NCI-H510A (cell line): Measurements from ENCODE around the gene GATAD2B.
"Not testable (repeated sequence)": the region's sequence is repeated elsewhere in the genome, so short reads cannot be mapped to it uniquely, and the experiment has no call there.

Experiments used
- DNase-seq: peaks from one replicate; lab custom pipeline; 2025; lab: John Stamatoyannopoulos, UW

GATAD2B gene

GRCh38 chr1:153833968-153834367 is 88.8 kb downstream of the GATAD2B start:
- not testable (repeated sequence) for DNase-seq

GRCh38 chr1:153833171-153833570 is 89.6 kb downstream of the GATAD2B start:
- no peak for DNase-seq

DNA sequence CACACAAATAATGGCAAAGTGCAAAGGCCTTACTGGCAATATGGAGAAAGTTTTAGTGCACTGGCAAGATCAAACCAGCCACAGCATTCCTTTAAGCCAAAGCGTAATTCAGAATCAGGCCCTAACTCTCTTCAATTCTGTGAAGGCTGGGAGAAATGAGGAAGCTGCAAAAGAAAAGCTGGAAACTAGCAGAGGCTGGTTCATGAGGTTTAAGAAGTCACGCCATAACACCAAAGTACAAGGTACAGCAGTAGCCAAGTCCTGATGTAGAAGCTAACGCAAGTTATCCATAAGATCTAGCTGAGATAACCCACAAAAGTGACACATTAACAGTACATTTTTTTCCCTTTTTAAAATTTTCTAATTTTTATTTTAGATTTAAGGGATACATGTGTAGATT is 90.5 kb downstream of the GATAD2B start:
- DNase-seq, result no peak

DNA sequence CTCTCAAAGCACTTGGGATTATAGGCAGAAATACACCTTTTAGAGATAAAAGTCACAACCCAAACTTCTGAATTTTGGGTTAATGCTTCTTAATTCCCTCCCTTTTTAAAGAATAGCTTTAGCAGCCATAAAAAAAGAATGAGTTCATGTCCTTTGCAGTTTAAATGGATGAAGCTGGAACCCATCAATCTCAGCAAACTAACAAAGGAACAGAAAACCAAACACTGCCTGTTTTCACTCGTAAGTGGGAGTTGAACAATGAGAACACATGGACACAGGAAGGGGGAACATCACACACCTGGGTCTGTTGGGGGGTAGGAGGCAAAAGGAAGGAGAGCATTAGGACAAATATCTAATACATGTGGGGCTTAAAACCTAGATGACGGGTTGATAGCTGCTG is 91.7 kb downstream of the GATAD2B start:
- no peak for DNase-seq

DNA sequence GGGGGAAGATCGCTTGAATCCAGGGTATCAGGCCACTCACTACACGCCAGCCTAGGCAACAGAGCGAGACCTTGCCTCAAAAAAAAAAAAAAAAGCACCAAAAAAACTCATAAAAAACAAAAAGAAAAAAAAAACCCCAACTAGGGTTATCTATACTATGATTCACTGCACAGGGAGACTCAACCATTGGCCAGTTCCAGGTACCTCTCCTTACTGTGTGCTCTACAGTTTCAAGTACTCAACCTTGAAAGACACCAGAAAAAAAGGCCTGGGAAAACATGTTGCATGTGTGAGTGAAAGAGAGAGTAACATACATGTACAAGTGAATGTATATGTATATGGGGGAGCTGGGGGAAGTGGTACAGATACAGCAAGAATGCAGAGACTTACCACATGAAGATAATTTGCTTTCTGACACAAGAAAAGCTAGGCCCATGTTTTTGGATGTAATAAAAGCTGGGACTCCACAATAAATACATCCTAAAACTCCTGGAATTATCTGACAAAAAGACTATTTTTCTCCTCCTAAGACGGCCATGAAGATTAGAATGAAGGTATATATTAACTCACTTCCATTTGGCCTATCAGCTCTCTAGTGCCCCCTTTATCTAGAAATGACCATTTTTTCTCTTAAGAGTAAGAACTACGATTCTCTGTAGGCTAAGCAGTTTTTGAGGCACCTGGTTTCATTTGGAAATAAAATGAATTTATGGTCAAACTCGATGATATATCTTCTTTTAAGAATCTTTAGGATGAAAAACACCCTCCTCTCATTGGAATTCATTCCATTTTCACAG is 95.4 kb downstream of the GATAD2B start:
- DNase-seq, result no peak

GRCh38 chr1:153818876-153819275 is 103.9 kb downstream of the GATAD2B start:
- no peak for DNase-seq

DNA sequence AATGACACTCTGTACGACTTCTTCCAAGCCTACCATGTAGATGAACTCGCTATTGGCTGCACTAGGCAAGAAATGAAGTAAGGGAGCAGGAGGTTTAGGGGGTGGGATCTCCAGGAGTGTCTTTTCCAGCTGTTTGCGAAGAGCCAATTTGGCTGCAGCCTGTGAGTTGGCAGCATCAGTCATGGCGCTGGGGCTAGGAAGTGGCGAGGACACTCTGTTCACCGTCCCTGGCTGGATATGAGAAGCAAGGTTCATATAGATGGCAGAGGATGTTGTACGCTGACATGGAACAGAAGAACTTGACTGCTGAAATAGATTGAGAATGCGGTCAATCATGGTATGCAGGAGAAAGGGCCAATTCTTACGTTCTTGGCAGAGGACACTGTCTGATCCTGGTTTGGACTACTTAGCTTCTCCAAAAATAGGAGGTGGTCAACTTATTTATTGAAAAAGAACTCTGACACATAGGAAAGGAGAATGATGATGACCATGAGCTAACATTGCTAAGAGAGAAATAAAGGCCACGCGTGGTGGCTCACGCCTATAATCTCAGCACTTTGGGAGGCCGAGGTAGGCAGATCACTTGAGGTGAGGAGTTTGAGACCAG is 106.4 kb downstream of the GATAD2B start:
- DNase-seq, result no peak

- DNase-seq, result no peak
Observed at GRCh38 chr1:153805886-153806719, 116.7 kb downstream of the GATAD2B start.

GRCh38 chr1:153805042-153805745 is 117.6 kb downstream of the GATAD2B start:
- DNase-seq, result no peak

DNA sequence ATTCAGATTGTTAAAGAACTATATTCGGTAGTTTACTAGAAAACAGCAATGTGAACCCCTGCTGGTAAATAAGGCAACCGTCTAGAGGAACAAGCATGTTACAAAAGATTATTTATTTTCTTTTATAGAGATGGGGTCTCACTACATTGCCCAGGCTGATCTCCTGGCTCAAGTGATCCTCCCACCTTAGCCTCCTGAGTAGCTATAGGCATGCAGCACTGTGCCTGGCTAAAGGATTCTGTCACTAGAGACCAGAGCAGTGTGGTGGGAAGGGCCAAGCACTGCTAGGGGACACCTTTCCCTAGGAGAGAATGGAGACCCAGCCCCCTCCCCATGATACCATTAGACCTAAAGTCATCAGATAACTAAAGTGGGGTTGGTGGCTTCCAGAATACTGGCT is 118.7 kb downstream of the GATAD2B start:
- no peak for DNase-seq

DNA sequence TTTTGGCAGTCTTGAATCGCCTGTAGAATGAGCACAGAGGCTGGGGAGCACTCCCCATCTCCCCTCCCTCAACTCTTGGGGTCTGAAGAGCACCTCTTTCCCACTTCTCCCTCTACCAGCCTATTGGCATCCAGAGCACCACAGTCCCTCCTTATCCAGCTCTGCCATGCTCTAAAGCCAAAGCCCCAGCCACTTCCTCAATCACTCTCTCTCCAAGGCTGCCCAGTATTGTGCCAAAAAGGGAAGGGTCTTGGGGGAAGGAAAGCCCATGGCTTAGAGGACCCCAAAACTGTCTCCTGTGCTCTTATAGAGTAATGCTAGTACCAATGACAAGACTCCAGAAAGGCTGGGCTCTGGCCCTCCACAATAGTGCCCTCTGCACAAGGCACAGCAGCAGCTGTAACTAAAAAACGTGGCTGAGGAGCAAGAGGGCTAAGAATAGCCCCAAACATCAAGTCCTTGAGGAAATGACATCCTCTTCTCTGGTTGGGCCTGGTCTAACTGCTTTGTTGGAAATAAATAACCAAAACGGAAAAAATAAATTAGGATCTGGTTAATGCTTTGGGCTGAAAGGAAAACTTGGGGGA is 119.2 kb downstream of the GATAD2B start:
- DNase-seq, result no peak

DNA sequence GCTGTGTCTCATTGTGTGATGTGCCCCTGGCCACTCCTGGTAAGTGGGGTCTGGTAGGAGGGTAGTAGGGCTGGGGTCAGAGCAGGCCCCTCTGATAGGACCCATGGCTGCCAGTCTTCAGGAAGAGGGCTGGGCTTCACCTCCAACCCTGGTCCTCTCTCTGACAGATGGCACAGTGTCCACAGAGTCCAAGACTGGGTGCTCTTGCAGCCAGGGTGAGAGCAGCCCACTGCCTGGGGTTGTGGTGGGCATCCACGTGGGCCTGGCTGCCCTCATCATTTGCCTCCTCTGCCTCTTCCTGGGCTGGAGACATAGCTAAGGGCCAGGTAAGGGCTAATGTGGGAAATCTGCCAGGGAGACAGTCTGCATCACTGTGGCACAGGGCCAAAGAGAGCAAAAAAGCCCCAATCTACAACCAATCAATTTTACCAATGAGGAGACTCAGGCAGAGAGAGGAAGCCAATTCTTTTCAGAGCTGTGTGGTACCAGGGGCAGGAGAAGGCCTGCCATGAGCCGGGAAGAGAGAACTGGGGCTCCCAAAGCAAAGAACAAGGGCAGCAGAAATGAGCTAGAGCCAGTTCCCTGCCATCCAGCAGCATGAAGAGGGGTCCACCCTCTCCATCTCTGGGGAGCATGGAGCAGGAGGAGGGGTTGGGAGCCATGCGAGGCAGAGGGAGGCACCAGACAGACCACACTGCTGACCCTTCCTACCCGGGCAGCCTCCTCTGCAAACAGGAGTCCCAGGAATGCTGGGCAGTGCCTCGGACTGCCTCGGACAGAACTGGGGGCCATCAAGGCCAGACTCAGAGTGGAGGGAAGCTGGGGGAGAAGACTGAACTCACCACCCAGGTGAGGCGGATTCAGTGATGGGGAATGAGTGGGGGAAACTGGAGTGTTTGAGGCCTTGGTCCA is 120.7 kb downstream of the GATAD2B start:
- DNase-seq, result no peak

GRCh38 chr1:153801028-153801625 is 121.6 kb downstream of the GATAD2B start:
- DNase-seq, result no peak

DNA sequence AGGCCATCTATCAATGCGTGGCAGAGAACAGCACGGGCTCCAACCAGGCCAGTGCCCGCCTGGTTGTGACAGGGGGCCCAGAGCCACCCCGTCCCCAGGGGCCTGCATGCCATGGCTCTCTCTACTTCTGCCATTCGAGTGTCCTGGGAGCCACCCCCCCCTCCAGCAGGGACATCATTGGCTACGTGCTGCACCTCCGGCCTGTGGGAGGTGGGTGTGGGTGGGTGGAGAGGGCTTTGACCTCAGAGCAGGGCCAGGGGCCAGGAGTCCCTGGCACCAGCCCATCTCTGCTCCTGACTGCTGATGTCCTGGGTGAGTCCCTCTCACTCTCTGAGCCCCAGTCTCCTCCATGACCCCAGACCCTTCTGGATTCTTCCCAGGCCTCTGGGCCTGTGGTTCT is 122.3 kb downstream of the GATAD2B start:
- no peak for DNase-seq

GRCh38 chr1:153799566-153800465 is 123.0 kb downstream of the GATAD2B start:
- no peak for DNase-seq

DNA sequence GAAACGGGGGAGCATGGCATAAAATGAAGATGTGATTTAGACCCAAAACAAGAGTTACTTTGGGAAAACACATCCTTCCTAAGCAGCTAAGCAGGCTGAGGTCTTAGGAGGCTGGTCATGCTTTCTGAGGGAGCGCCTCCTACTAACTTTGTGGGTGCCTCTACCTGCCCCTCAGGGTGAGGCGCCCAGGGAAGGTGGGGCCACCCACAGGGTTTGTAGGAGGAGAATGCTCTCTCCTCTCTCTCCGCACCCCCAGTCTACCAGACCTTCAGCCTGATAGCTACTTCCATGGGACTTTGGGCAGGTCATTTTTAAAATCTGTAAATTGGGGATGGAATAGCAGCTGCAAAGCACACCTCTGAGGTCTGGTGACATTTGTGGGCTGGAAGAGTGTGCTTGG is 123.8 kb downstream of the GATAD2B start:
- DNase-seq, result no peak

DNA sequence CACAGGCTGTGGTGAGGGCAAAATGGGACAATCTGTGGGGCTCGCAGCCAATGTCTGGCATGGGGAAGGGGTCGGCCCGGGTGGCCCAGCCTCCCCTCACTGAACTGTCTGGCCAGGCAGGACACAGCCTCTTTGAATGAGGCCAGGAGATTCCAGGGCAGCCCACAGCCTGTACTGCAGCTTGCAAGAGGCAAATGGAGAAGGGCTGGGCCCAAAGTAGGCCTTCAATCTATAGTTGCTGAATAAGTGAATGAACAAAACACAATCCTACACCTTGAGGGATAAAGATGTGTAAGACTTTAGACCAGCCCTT is 124.3 kb downstream of the GATAD2B start:
- no peak for DNase-seq

DNA sequence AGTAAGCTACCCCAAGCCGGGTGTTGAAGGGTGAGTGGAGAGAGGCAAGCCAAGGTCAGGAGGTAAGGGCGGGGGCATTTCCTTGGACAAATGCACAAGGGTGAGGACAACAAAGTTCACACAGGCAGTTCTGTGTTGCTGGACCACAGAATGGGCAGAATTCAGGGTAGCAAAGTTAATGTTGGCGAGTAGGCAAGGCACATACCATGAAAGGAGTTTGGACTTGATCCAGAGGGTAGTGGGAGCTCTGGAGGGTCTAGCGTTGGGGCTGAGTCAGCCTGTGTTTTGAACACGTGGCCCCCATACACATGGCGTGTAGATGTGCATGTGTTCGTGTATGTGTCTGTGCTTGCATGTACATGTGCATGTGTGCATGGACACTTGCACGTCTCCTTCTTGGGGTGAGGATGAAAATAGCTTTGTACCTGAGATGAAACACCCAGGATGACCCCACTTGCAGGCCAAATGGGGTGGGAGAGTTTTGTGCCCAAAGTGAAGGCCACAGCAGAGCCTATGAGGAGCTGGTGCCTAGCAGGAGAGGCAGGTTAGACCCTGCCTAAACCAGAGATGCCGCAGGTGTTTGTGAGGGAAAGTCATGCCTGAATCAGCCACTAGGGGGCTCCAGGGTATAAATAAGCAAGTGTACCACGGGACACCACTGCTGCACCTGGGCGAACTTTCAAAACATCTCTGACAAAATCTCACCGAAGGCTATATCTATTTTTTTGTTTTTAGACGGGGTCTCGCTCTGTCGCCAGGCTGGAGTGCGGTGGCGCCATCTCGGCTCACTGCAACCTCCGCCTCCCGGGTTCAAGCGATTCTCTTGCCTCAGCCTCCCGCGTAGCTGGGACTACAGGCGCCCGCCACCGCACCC is 125.7 kb downstream of the GATAD2B start:
- DNase-seq, result no peak
